ENCODE data around the gene GNB1L.

GNB1L gene

GRCh38 chr22:19864538-19865106 is 9.9 kb upstream of the GNB1L start:
- in situ Hi-C loops (cut with MboI; ENCODE audit: low sequenced_read_pairs) = no loop called here

- in situ Hi-C loops (cut with MboI; ENCODE audit: low sequenced_read_pairs) = no loop called here
These were observed 8.9 kb upstream of the GNB1L start for GRCh38 chr22:19863571-19863970.

- in situ Hi-C loops (cut with MboI; ENCODE audit: low sequenced_read_pairs) = no loop called here
These were observed 8.1 kb upstream of the GNB1L start for GRCh38 chr22:19862619-19863246.

- in situ Hi-C loops (cut with MboI; ENCODE audit: low sequenced_read_pairs) = no loop called here
These were observed 5.3 kb upstream of the GNB1L start for GRCh38 chr22:19859861-19860510.

- in situ Hi-C loops (cut with MboI; ENCODE audit: low sequenced_read_pairs) = no loop called here
These were observed 2.7 kb upstream of the GNB1L start for GRCh38 chr22:19857382-19857781.

GRCh38 chr22:19855504-19856409 is 1.1 kb upstream of the GNB1L start:
- in situ Hi-C loops (cut with MboI; ENCODE audit: low sequenced_read_pairs) = no loop called here

GRCh38 chr22:19853879-19854777 is 546 bp downstream of the GNB1L start:
- in situ Hi-C loops (cut with MboI; ENCODE audit: low sequenced_read_pairs) = no loop called here

- in situ Hi-C loops (cut with MboI; ENCODE audit: low sequenced_read_pairs) = no loop called here
These were observed 1.4 kb downstream of the GNB1L start for GRCh38 chr22:19853058-19853878.

- in situ Hi-C loops (cut with MboI; ENCODE audit: low sequenced_read_pairs) = no loop called here
These were observed 2.4 kb downstream of the GNB1L start for GRCh38 chr22:19852177-19852781.

GRCh38 chr22:19851291-19852176 is 3.1 kb downstream of the GNB1L start:
- in situ Hi-C loops (cut with MboI; ENCODE audit: low sequenced_read_pairs) = no loop called here

GRCh38 chr22:19850763-19851109 is 3.9 kb downstream of the GNB1L start:
- in situ Hi-C loops (cut with MboI; ENCODE audit: low sequenced_read_pairs) = no loop called here

- in situ Hi-C loops (cut with MboI; ENCODE audit: low sequenced_read_pairs) = no loop called here
These were observed 4.6 kb downstream of the GNB1L start for GRCh38 chr22:19849835-19850762.

- in situ Hi-C loops (cut with MboI; ENCODE audit: low sequenced_read_pairs) = no loop called here
These were observed 6.1 kb downstream of the GNB1L start for GRCh38 chr22:19848298-19849224.

GRCh38 chr22:19847345-19847632 is 7.4 kb downstream of the GNB1L start:
- in situ Hi-C loops (cut with MboI; ENCODE audit: low sequenced_read_pairs) = no loop called here

GRCh38 chr22:19846620-19847344 is 7.9 kb downstream of the GNB1L start:
- in situ Hi-C loops (cut with MboI; ENCODE audit: low sequenced_read_pairs) = no loop called here
